ENCODE results near the gene MARCKS. TPM values are rescaled to one million over a fixed set of nuclear protein-coding genes. Genes with fewer than 3 reads are reported as not detected.

Gene MARCKS
- polyA plus RNA-seq, 1 of the 3 experiments (the other 2 are of a cell fraction): 61.4 TPM

DNA sequence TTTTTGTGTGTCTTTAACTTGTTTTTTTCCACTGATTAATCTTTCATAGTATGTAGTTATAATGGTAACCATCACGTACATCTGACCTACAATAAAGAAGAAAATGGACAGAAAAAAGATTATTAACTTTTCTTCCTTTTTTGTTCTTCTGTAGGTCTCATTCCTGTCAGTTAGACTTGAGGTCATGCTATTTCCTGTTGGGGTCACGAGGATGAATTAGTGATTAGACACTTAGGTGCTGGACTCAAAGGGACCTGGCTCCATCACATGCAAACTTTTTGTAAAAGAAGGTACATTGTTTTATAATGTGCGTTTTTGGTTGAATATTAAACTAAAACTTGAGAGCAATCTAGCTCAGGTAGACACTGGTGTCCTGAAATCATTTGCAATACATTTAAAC lies 14.8 kb downstream of the MARCKS start:
- no peaks in the 10 kb centered on the region for H4K20me1 ChIP-seq (ENCODE audit: insufficient read depth)
- H3K9ac ChIP-seq: no peak overlapping the region
- no peak for DNase-seq
- peaks cover 0 to 6% of the 10 kb centered on the region in 2 experiments; a peak in 1 of 4 replicates for H3K4me1 ChIP-seq (ENCODE audit: control insufficient read depth in 1 of 2, insufficient read depth in 2 of 2, low read depth in 1 of 2, low read length in 1 of 2)
- H3K4me3 ChIP-seq (ENCODE audit: low read depth in 2 of 2, low read length in 1 of 2): no peak overlapping the region
- H3K4me2 ChIP-seq: no peak overlapping the region
- CTCF ChIA-PET: interaction anchor here (0.6 kb wide), 1 partner anchor 121 kb away, joined by 4 read pairs; no protein-coding TSS in a partner anchor
- peaks cover 18% of the 10 kb centered on the region for H3K79me2 ChIP-seq (ENCODE audit: insufficient read depth)
- no peaks in the 10 kb centered on the region for H3K36me3 ChIP-seq (replicated peaks in 1 of 2; ENCODE audit: control insufficient read depth in 1 of 2, insufficient read depth in 2 of 2, low read length in 1 of 2)
- peaks cover 36% of the 10 kb centered on the region for H3F3A ChIP-seq (replicated peaks; ENCODE audit: insufficient read depth)
- TF ChIP-seq RFX5 (IDR thresholded peaks at IDR 0.05; ENCODE audit: low read length) (no peak), EZH2phosphoT487 (IDR thresholded peaks at IDR 0.05; ENCODE audit: borderline replicate concordance, low read depth) (no peak), MXI1 (IDR thresholded peaks at IDR 0.05; ENCODE audit: low read depth, low read length) (no peak), JUND (IDR thresholded peaks at IDR 0.05) (no peak), FOXJ3 (CRISPR knock-in tag; IDR thresholded peaks at IDR 0.05) (no peak), RCOR1 (IDR thresholded peaks at IDR 0.05; ENCODE audit: low read length) (no peak), IRF3 (IDR thresholded peaks at IDR 0.05; ENCODE audit: low read depth, low read length) (no peak), POLR2AphosphoS5 (IDR thresholded peaks at IDR 0.05; ENCODE audit: low read depth, low read length) (no peak), TEAD4 (IDR thresholded peaks at IDR 0.05; ENCODE audit: borderline replicate concordance, insufficient read depth) (no peak)
- TF ChIP-seq, protein P1, sequence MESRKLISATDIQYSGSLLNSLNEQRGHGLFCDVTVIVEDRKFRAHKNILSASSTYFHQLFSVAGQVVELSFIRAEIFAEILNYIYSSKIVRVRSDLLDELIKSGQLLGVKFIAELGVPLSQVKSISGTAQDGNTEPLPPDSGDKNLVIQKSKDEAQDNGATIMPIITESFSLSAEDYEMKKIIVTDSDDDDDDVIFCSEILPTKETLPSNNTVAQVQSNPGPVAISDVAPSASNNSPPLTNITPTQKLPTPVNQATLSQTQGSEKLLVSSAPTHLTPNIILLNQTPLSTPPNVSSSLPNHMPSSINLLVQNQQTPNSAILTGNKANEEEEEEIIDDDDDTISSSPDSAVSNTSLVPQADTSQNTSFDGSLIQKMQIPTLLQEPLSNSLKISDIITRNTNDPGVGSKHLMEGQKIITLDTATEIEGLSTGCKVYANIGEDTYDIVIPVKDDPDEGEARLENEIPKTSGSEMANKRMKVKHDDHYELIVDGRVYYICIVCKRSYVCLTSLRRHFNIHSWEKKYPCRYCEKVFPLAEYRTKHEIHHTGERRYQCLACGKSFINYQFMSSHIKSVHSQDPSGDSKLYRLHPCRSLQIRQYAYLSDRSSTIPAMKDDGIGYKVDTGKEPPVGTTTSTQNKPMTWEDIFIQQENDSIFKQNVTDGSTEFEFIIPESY (IDR thresholded peaks at IDR 0.05; ENCODE audit: borderline replicate concordance, low read depth): no peak
- TF ChIP-seq, protein P2, sequence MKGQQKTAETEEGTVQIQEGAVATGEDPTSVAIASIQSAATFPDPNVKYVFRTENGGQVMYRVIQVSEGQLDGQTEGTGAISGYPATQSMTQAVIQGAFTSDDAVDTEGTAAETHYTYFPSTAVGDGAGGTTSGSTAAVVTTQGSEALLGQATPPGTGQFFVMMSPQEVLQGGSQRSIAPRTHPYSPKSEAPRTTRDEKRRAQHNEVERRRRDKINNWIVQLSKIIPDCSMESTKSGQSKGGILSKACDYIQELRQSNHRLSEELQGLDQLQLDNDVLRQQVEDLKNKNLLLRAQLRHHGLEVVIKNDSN (IDR thresholded peaks at IDR 0.05; ENCODE audit: borderline replicate concordance, low read depth): no peak
- H3K27ac ChIP-seq (ENCODE audit: low read depth in 2 of 2, low read length in 1 of 2): no peak overlapping the region
- H3K9me2 ChIP-seq: no peaks in the 10 kb centered on the region
- no peaks in the 10 kb centered on the region for H3K9me3 ChIP-seq
- no peak overlapping the region for H2AFZ ChIP-seq (ENCODE audit: low read depth)
- POLR2A ChIA-PET: no interaction called here
- no peaks in the 10 kb centered on the region for H3K27me3 ChIP-seq (ENCODE audit: insufficient read depth)
- 92% methylated on average over 3 of the region's 3 CpGs for WGBS (ENCODE audit: low lambda C conversion rate)

GRCh38 chr6:113873043-113873667 lies 16.0 kb downstream of the MARCKS start:
- 85% methylated on average over 8 of the region's 8 CpGs for WGBS (ENCODE audit: low lambda C conversion rate)
- H3K9me2 ChIP-seq: no peaks in the 10 kb centered on the region
- no peaks in the 10 kb centered on the region for H3K27me3 ChIP-seq (ENCODE audit: insufficient read depth)
- H2AFZ ChIP-seq (ENCODE audit: low read depth): no peak overlapping the region
- CTCF ChIA-PET: interaction anchor here (0.6 kb wide), 1 partner anchor 1417 kb away, joined by 3 read pairs; no protein-coding TSS in a partner anchor
- H3K27ac ChIP-seq (ENCODE audit: low read depth in 2 of 2, low read length in 1 of 2): no peak overlapping the region
- no peaks in the 10 kb centered on the region for H3K36me3 ChIP-seq (replicated peaks in 1 of 2; ENCODE audit: control insufficient read depth in 1 of 2, insufficient read depth in 2 of 2, low read length in 1 of 2)
- DNase-seq: no peak
- POLR2A ChIA-PET: no interaction called here
- no peaks in the 10 kb centered on the region for H4K20me1 ChIP-seq (ENCODE audit: insufficient read depth)
- H3K9me3 ChIP-seq: no peaks in the 10 kb centered on the region
- no peak overlapping the region for H3K9ac ChIP-seq
- H3K4me1 ChIP-seq (ENCODE audit: control insufficient read depth in 1 of 2, insufficient read depth in 2 of 2, low read depth in 1 of 2, low read length in 1 of 2): peaks cover 0 to 6% of the 10 kb centered on the region in 2 experiments; a peak in 1 of 4 replicates
- H3F3A ChIP-seq (replicated peaks; ENCODE audit: insufficient read depth): peaks cover 27% of the 10 kb centered on the region
- H3K4me3 ChIP-seq (ENCODE audit: low read depth in 2 of 2, low read length in 1 of 2): no peak overlapping the region
- no peak overlapping the region for H3K4me2 ChIP-seq
- H3K79me2 ChIP-seq (ENCODE audit: insufficient read depth): peaks cover 18% of the 10 kb centered on the region
- TF ChIP-seq, protein P3, sequence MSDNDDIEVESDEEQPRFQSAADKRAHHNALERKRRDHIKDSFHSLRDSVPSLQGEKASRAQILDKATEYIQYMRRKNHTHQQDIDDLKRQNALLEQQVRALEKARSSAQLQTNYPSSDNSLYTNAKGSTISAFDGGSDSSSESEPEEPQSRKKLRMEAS (IDR thresholded peaks at IDR 0.05; ENCODE audit: low read depth): no peak
- TF ChIP-seq SIN3A (IDR thresholded peaks at IDR 0.05; ENCODE audit: borderline replicate concordance, low read depth, low read length) (no peak), RFX5 (IDR thresholded peaks at IDR 0.05; ENCODE audit: low read length) (no peak), MEF2A (IDR thresholded peaks at IDR 0.05; ENCODE audit: borderline replicate concordance, low read depth) (no peak), NRF1 (IDR thresholded peaks at IDR 0.05; ENCODE audit: low read depth, low read length) (no peak), IRF3 (IDR thresholded peaks at IDR 0.05; ENCODE audit: low read depth, low read length) (no peak), FOSL2 (IDR thresholded peaks at IDR 0.05; ENCODE audit: borderline replicate concordance, low read depth) (no peak), REST (IDR thresholded peaks at IDR 0.05; ENCODE audit: low read depth, low read length) (no peak)

Data from SK-N-SH (cell line).